NCI-H748 treated with DMSO at 0.1 percent for 48 hours (cell line): ENCODE measurements around the gene SOX6.

Experiments
- DNase-seq: peaks from one replicate; lab custom pipeline; 2025; lab: John Stamatoyannopoulos, UW

Gene SOX6

GRCh38 chr11:16000065-16000464, 356.3 kb downstream of the SOX6 start:
- DNase-seq = no peak

GRCh38 chr11:15993345-15993744, 363.0 kb downstream of the SOX6 start:
- DNase-seq = no peak

GRCh38 chr11:15991215-15991614, 365.1 kb downstream of the SOX6 start:
- no peak for DNase-seq

GRCh38 chr11:15989685-15990084, 366.7 kb downstream of the SOX6 start:
- no peak for DNase-seq

- DNase-seq = no peak
These were observed 367.6 kb downstream of the SOX6 start for GRCh38 chr11:15988693-15989231.

GRCh38 chr11:15988016-15988550, 368.3 kb downstream of the SOX6 start:
- DNase-seq = no peak

- no peak for DNase-seq
These were observed 369.3 kb downstream of the SOX6 start for GRCh38 chr11:15987046-15987445.

GRCh38 chr11:15985860-15986139, 370.5 kb downstream of the SOX6 start:
- DNase-seq = no peak

- no peak for DNase-seq
These were observed 371.1 kb downstream of the SOX6 start for GRCh38 chr11:15985127-15985859.

- DNase-seq = no peak
These were observed 375.1 kb downstream of the SOX6 start for GRCh38 chr11:15981292-15981691.

GRCh38 chr11:15977116-15977515, 379.2 kb downstream of the SOX6 start:
- DNase-seq = no peak

- DNase-seq = no peak
These were observed 379.8 kb downstream of the SOX6 start for GRCh38 chr11:15976433-15977045.

GRCh38 chr11:15975742-15976141, 380.6 kb downstream of the SOX6 start:
- DNase-seq = no peak

- peak; percentile 13 for DNase-seq
These were observed 383.5 kb downstream of the SOX6 start for GRCh38 chr11:15972838-15973237.

- no peak for DNase-seq
These were observed 385.2 kb downstream of the SOX6 start for GRCh38 chr11:15971215-15971546.

- no peak for DNase-seq
These were observed 385.7 kb downstream of the SOX6 start for GRCh38 chr11:15970506-15971214.

GRCh38 chr11:15969701-15970329, 386.5 kb downstream of the SOX6 start:
- no peak for DNase-seq

- DNase-seq = peak; percentile 20
These were observed 387.1 kb downstream of the SOX6 start for GRCh38 chr11:15969281-15969680.

- DNase-seq = no peak
These were observed 387.8 kb downstream of the SOX6 start for GRCh38 chr11:15968461-15969130.

GRCh38 chr11:15967966-15968365, 388.4 kb downstream of the SOX6 start:
- no peak for DNase-seq

- DNase-seq = peak; percentile 63
These were observed 389.2 kb downstream of the SOX6 start for GRCh38 chr11:15967166-15967565.
